Astrocyte of the spinal cord (primary cell): ENCODE measurements around the gene XPNPEP3.

Experiments
- DNase-seq: peaks from one replicate; pipeline ENCODE4 v3.0.0; 2011; ENCODE audit warnings: low read depth, low spot score
- H3K4me3 ChIP-seq: 2 replicates; pipeline ENCODE4 v1.5.1; 2011; ENCODE audit warnings: low read depth, mild to moderate bottlenecking, low read length, moderate library complexity
- CTCF ChIP-seq: IDR thresholded peaks from 2 replicates; pipeline ENCODE4 v1.5.1; 2012; ENCODE audit warnings: low read depth, mild to moderate bottlenecking, low read length, inconsistent platforms
- in situ Hi-C: cut with HindIII; loops from 2 replicates; pipeline ENCODE4 v1.10.0; 2017; ENCODE audit warnings: low sequenced_read_pairs

The XPNPEP3 gene

DNA sequence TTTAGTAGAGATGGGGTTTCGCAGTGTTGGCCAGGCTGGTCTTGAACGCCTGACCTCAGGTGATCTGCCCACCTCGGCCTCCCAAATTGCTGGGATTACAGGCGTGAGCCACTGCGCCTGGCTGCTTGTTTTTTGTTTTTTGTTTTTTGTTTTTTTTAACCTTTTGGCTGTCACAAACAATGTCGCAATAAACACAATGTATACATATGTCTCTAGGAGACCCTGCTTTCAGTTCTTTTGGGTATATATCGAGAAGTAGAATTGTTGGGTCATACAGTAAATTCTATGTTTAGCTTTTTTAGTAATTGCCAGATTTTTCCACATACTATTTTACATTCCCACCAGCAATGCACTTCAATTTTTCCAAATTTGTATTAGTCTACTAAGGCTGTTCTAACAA, 122.2 kb downstream of the XPNPEP3 start:
- no peak overlapping the region for H3K4me3 ChIP-seq
- DNase-seq: no peak
- in situ Hi-C loops: no loop called here
- TF ChIP-seq CTCF: no peak

DNA sequence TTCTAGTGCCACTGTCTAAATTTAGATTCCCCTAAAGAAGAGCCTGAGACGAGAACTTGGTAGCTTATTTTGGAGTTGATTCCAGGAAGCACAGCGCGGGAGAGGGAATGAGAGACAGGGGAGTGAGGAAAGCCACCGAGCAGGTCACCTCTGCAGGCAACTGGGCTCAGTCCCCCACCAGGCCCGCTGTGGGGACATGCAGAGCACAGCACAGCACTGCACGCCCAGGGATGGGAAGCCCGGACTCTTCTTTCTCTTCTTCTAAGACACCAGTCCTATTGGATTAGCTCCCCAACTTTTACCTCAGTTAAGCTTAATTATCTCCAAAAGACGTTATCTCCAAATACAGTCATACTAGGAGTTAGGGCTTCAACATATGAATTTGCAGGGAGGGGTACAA, 122.9 kb downstream of the XPNPEP3 start:
- no peak for DNase-seq
- no peak for TF ChIP-seq CTCF
- in situ Hi-C loops: no loop called here

More for the DNA sequence above, 122.9 kb downstream of the XPNPEP3 start:
- H3K4me3 ChIP-seq: no peak overlapping the region
